Lung (tissue), 12 donors: Measurements from ENCODE around the gene STAC3. TPM values are rescaled to one million over a fixed set of nuclear protein-coding genes. Genes with fewer than 3 reads are reported as not detected.

ENCODE experiments used
- ATAC-seq: fragments of 200-7000 bp; cut with Tn5 transposase; one replicate; pipeline ENCODE4 v1.9.1; 2020; ENCODE audit warnings: moderate number of reproducible peaks; ENCODE audit not compliant: insufficient read depth, low FRiP score
- DNase-seq, 3 donors: peaks; one replicate each; pipeline ENCODE4 v3.0.0-alpha.2; 2013 to 2017
- H3K27ac ChIP-seq, 2 donors: one replicate each; pipeline ENCODE4 v1.5.1; 2013; ENCODE audit warnings: mild to moderate bottlenecking in 2 of 2, moderate library complexity in 2 of 2, control low read depth in 1 of 2, inconsistent platforms in 1 of 2, low read depth in 1 of 2, low read length in 1 of 2
- H3K27me3 ChIP-seq, 3 donors: one replicate each; pipeline ENCODE4 v1.5.1; 2013; ENCODE audit warnings: low read length in 2 of 3; ENCODE audit not compliant: control insufficient read depth in 3 of 3, insufficient read depth in 3 of 3
- H3K36me3 ChIP-seq, 4 donors: one replicate each; pipeline ENCODE4 v1.5.1; 2013; ENCODE audit warnings: low read length in 4 of 4, mild to moderate bottlenecking in 1 of 4, moderate library complexity in 1 of 4; ENCODE audit not compliant: control insufficient read depth in 4 of 4, insufficient read depth in 4 of 4
- H3K4me1 ChIP-seq, 5 donors: one replicate each; pipeline ENCODE4 v1.5.1; 2013; ENCODE audit warnings: low read length in 5 of 5, mild to moderate bottlenecking in 2 of 5, moderate library complexity in 1 of 5; ENCODE audit not compliant: control insufficient read depth in 5 of 5, insufficient read depth in 5 of 5
- H3K4me3 ChIP-seq: one replicate; pipeline ENCODE4 v1.5.1; 2013; ENCODE audit warnings: mild to moderate bottlenecking, control low read depth, moderate library complexity
- H3K9ac ChIP-seq, 2 donors: one replicate each; pipeline ENCODE4 v1.5.1; 2013; ENCODE audit warnings: low read length in 2 of 2, control low read depth in 1 of 2; ENCODE audit not compliant: insufficient read depth in 1 of 2
- H3K9me3 ChIP-seq, 4 donors: one replicate each; pipeline ENCODE4 v1.5.1; 2013; ENCODE audit warnings: low read length in 3 of 4, mild to moderate bottlenecking in 1 of 4, moderate library complexity in 1 of 4; ENCODE audit not compliant: control insufficient read depth in 4 of 4, insufficient read depth in 3 of 4
- CTCF ChIP-seq: IDR thresholded peaks from 2 replicates; pipeline ENCODE4 v1.5.1; 2012; ENCODE audit warnings: mild to moderate bottlenecking; ENCODE audit errors: control extremely low read depth, extremely low read depth
- WGBS, 2 donors: extraction: QIAGEN DNeasy Blood & Tissue Kit; methylation state at CpG; one replicate each; pipeline ENCODE4 v1.1.7; 2013; 5-methylcytosine and 5-hydroxymethylcytosine counted together
- polyA plus RNA-seq, 2 donors: library from polyadenylated mRNA; stranded (reverse); fragments of 200-250 nt; gene quantifications; one replicate each; pipeline ENCODE4 v1.2.1, GENCODE V29; 2013
- total RNA-seq, 2 donors: library from RNA; depleted of rRNA in 1 of 2; stranded (reverse); fragments of >200 nt in 1 of 2; gene quantifications; one replicate each; pipeline ENCODE4 v1.2.1, GENCODE V29; 2014 to 2021
- donor health status: control.
- donor health status: control.
- donor health status: Bipolar disorder and iron deficiency.
- donor health status: healthy.
- donor health status: DM: yes; HTN: yes; CAD: no.

The STAC3 gene
- total and polyA plus RNA-seq, 4 donors, result 1.7 to 7.4 (median 6.4) TPM

- H3K9ac ChIP-seq, result no peak overlapping the region
- H3K9me3 ChIP-seq, result no peaks in the 10 kb centered on the region
- peaks cover 0 to 30% (median 12%) of the 10 kb centered on the region in 5 donors for H3K4me1 ChIP-seq
- H3K4me3 ChIP-seq, result no peak overlapping the region
- ATAC-seq (no peak), DNase-seq (peak; percentile 64 to 72 (median 66))
- TF ChIP-seq CTCF, result peak; percentile 25
- H3K36me3 ChIP-seq, result peaks cover 0 to 29% (median 13%) of the 10 kb centered on the region in 4 donors
- WGBS, 2 donors, result 1 to 2% methylated on average over 14 of the region's 14 CpGs
- H3K27ac ChIP-seq, result no peak overlapping the region
- H3K27me3 ChIP-seq, result peaks cover 0 to 38% (median 26%) of the 10 kb centered on the region in 3 donors
Observed at GRCh38 chr12:57214398-57214781, 36.6 kb downstream of the STAC3 start.

GRCh38 chr12:57213763-57214397 is 37.1 kb downstream of the STAC3 start:
- WGBS, 2 donors, result 51% methylated on average over 4 of the region's 4 CpGs
- peaks cover 0 to 25% (median 12%) of the 10 kb centered on the region in 5 donors for H3K4me1 ChIP-seq
- H3K9me3 ChIP-seq, result no peaks in the 10 kb centered on the region
- no peak overlapping the region for H3K27ac ChIP-seq
- H3K27me3 ChIP-seq, result peaks cover 0 to 34% (median 23%) of the 10 kb centered on the region in 3 donors
- no peak overlapping the region for H3K9ac ChIP-seq
- TF ChIP-seq CTCF, result no peak
- peaks cover 0 to 34% (median 17%) of the 10 kb centered on the region in 4 donors for H3K36me3 ChIP-seq
- H3K4me3 ChIP-seq, result no peak overlapping the region
- DNase-seq (no peak), ATAC-seq (no peak)

- H3K4me3 ChIP-seq, result no peak overlapping the region
- H3K4me1 ChIP-seq, result peaks cover 0 to 18% (median 10%) of the 10 kb centered on the region in 5 donors
- peaks cover 0 to 27% (median 16%) of the 10 kb centered on the region in 3 donors for H3K27me3 ChIP-seq
- H3K36me3 ChIP-seq, result peaks cover 0 to 41% (median 21%) of the 10 kb centered on the region in 4 donors
- no peak overlapping the region for H3K9ac ChIP-seq
- DNase-seq, result peak; percentile 88 to 91 (median 90)
- no peaks in the 10 kb centered on the region for H3K9me3 ChIP-seq
- 7 to 9% methylated on average over 15 to 16 of the region's 16 CpGs for WGBS, 2 donors
- no peak overlapping the region for H3K27ac ChIP-seq
- ATAC-seq, result peak; percentile 80
- TF ChIP-seq CTCF, result peak; percentile 92
Observed at GRCh38 chr12:57213058-57213715, 37.8 kb downstream of the STAC3 start.
